WTC11 (cell line): ENCODE data around the gene IL24. TPM values are rescaled to one million over a fixed set of nuclear protein-coding genes. Genes with fewer than 3 reads are reported as not detected.

ENCODE experiments used
- ATAC-seq: fragments of 200-7000 bp; cut with Tn5 transposase; 2 replicates; pipeline ENCODE4 v1.10.0; 2021; ENCODE audit warnings: mild to moderate bottlenecking, moderate library complexity
- CTCF ChIA-PET: fragments of 300-600 bp; sonication (Branson Sonifier 250); formaldehyde crosslinking; loops from one replicate; lab custom pipeline; 2021; ENCODE audit warnings: antibody characterized with exemption; lab: Charles Lee
- POLR2A ChIA-PET: fragments of 350-600 bp; sonication (Branson Sonifier 250); formaldehyde crosslinking; loops from one replicate; lab custom pipeline; 2021; ENCODE audit warnings: antibody characterized with exemption; lab: Charles Lee
- DNase-seq: peaks from one replicate; pipeline ENCODE4 v3.0.0; 2021; ENCODE audit warnings: low spot score
- H3K27ac Mint-ChIP-seq: 2 replicates; pipeline ENCODE4 v1.8.0; 2021; ENCODE audit warnings: mixed read lengths
- H3K27me3 Mint-ChIP-seq: 2 replicates; pipeline ENCODE4 v1.8.0; 2021; ENCODE audit warnings: low read depth, mild to moderate bottlenecking, moderate library complexity, mixed read lengths
- H3K36me3 Mint-ChIP-seq: 2 replicates; pipeline ENCODE4 v1.8.0; 2021; ENCODE audit warnings: mixed read lengths
- H3K4me1 Mint-ChIP-seq: 2 replicates; pipeline ENCODE4 v1.8.0; 2022; ENCODE audit warnings: mixed read lengths
- H3K4me3 Mint-ChIP-seq: 2 replicates; pipeline ENCODE4 v1.8.0; 2021; ENCODE audit warnings: mild to moderate bottlenecking, moderate library complexity, mixed read lengths
- H3K9me3 Mint-ChIP-seq: 2 replicates; pipeline ENCODE4 v1.8.0; 2021; ENCODE audit warnings: mixed read lengths
- ATF3 ChIP-seq: sonication (generic); formaldehyde crosslinking; conservative IDR thresholded peaks from 2 replicates; pipeline ENCODE4 v1.8.1; 2022; ENCODE audit warnings: mild to moderate bottlenecking, missing genetic modification reagents
- ATF6 ChIP-seq: sonication (generic); formaldehyde crosslinking; IDR thresholded peaks from 2 replicates; pipeline ENCODE4 v1.8.1; 2023; ENCODE audit warnings: mild to moderate bottlenecking, missing genetic modification reagents
- CBFB ChIP-seq: sonication (generic); formaldehyde crosslinking; IDR thresholded peaks from 2 replicates; pipeline ENCODE4 v1.8.1; 2022; ENCODE audit warnings: mild to moderate bottlenecking, low read depth, missing genetic modification reagents
- CDX4 ChIP-seq: fragments of 250-450 bp; sonication (Bioruptor Pico); IDR thresholded peaks from 2 replicates; pipeline ENCODE4 v1.9.0; 2021; ENCODE audit warnings: moderate library complexity, mild to moderate bottlenecking, inconsistent platforms, borderline replicate concordance
- CREB1 ChIP-seq: sonication (generic); formaldehyde crosslinking; IDR thresholded peaks from 2 replicates; pipeline ENCODE4 v1.8.0; 2023; ENCODE audit warnings: mild to moderate bottlenecking, missing genetic modification reagents
- CTCF ChIP-seq: fragments of 200-600 bp; IDR thresholded peaks from 2 replicates; pipeline ENCODE4 v1.8.0; 2022; ENCODE audit warnings: antibody characterized with exemption
- E2F4 ChIP-seq: sonication (generic); formaldehyde crosslinking; IDR thresholded peaks from 2 replicates; pipeline ENCODE4 v1.8.1; 2022; ENCODE audit warnings: low read depth, mild to moderate bottlenecking, moderate library complexity, missing genetic modification reagents, borderline replicate concordance
- ELF4 ChIP-seq: sonication (generic); formaldehyde crosslinking; IDR thresholded peaks from 2 replicates; pipeline ENCODE4 v1.8.1; 2022; ENCODE audit warnings: low read depth, mild to moderate bottlenecking, moderate library complexity, missing genetic modification reagents
- ERG ChIP-seq: fragments of 250-450 bp; sonication (Bioruptor Pico); IDR thresholded peaks from 2 replicates; pipeline ENCODE4 v1.8.0; 2021; ENCODE audit warnings: mild to moderate bottlenecking
- ESRRA ChIP-seq: sonication (generic); formaldehyde crosslinking; IDR thresholded peaks from 2 replicates; pipeline ENCODE4 v1.8.1; 2022; ENCODE audit warnings: mild to moderate bottlenecking, missing genetic modification reagents, borderline replicate concordance
- ETV6 ChIP-seq: sonication (generic); formaldehyde crosslinking; IDR thresholded peaks from 2 replicates; pipeline ENCODE4 v1.8.1; 2022; ENCODE audit warnings: mild to moderate bottlenecking, missing genetic modification reagents
- FOXK1 ChIP-seq: sonication (generic); formaldehyde crosslinking; IDR thresholded peaks from 2 replicates; pipeline ENCODE4 v1.8.0; 2022; ENCODE audit warnings: mild to moderate bottlenecking, moderate library complexity, missing genetic modification reagents
- JUN ChIP-seq: sonication (generic); formaldehyde crosslinking; IDR thresholded peaks from 2 replicates; pipeline ENCODE4 v1.8.0; 2023; ENCODE audit warnings: mild to moderate bottlenecking, missing genetic modification reagents
- MAX ChIP-seq: sonication (generic); formaldehyde crosslinking; IDR thresholded peaks from 2 replicates; pipeline ENCODE4 v1.8.0; 2022; ENCODE audit warnings: mild to moderate bottlenecking, missing genetic modification reagents
- NFATC4 ChIP-seq: fragments of 250-450 bp; sonication (Bioruptor Pico); IDR thresholded peaks from 2 replicates; pipeline ENCODE4 v1.9.0; 2021; ENCODE audit warnings: mild to moderate bottlenecking
- NR1H2 ChIP-seq: sonication (generic); formaldehyde crosslinking; IDR thresholded peaks from 2 replicates; pipeline ENCODE4 v1.9.0; 2021; ENCODE audit warnings: mild to moderate bottlenecking, moderate library complexity, missing genetic modification reagents
- NR2C2 ChIP-seq: sonication (generic); formaldehyde crosslinking; IDR thresholded peaks from 2 replicates; pipeline ENCODE4 v1.8.0; 2022; ENCODE audit warnings: mild to moderate bottlenecking, missing genetic modification reagents
- STAT6 ChIP-seq: sonication (generic); formaldehyde crosslinking; conservative IDR thresholded peaks from 2 replicates; pipeline ENCODE4 v1.8.1; 2023; ENCODE audit warnings: mild to moderate bottlenecking, low read depth, missing genetic modification reagents, moderate library complexity
- ZBTB21 ChIP-seq: sonication (generic); formaldehyde crosslinking; IDR thresholded peaks from 2 replicates; pipeline ENCODE4 v1.8.1; 2023; ENCODE audit warnings: mild to moderate bottlenecking, missing genetic modification reagents, borderline replicate concordance
- ZNF138 ChIP-seq: sonication (generic); formaldehyde crosslinking; conservative IDR thresholded peaks from 2 replicates; pipeline ENCODE4 v1.8.1; 2022; ENCODE audit warnings: mild to moderate bottlenecking, moderate library complexity, missing genetic modification reagents
- ZNF232 ChIP-seq: sonication (generic); formaldehyde crosslinking; IDR thresholded peaks from 2 replicates; pipeline ENCODE4 v1.8.0; 2022; ENCODE audit warnings: mild to moderate bottlenecking, missing genetic modification reagents
- ZNF317 ChIP-seq: sonication (generic); formaldehyde crosslinking; IDR thresholded peaks from 2 replicates; pipeline ENCODE4 v1.8.1; 2023; ENCODE audit warnings: low read depth, mild to moderate bottlenecking, moderate library complexity, missing genetic modification reagents, borderline replicate concordance
- ZNF423 ChIP-seq: fragments of 250-450 bp; sonication (Bioruptor Pico); IDR thresholded peaks from 2 replicates; pipeline ENCODE4 v2.1.2; 2022; ENCODE audit warnings: mild to moderate bottlenecking, moderate library complexity
- ZNF425 ChIP-seq: fragments of 250-450 bp; sonication (Bioruptor Pico); conservative IDR thresholded peaks from 2 replicates; pipeline ENCODE4 v1.9.0; 2021; ENCODE audit warnings: mild to moderate bottlenecking
- total RNA-seq: library from RNA; stranded (reverse); gene quantifications from 3 replicates; pipeline ENCODE4 v1.2.3, GENCODE V29; 2021

IL24 gene
- total RNA-seq, 1 experiment from 2014 or later = not detected

GRCh38 chr1:206939841-206940587 lies 42.8 kb downstream of the IL24 start (continued):
- no peak for TF ChIP-seq ZNF423 (CRISPR knock-in tag)
- no peak for TF ChIP-seq ZNF317 (CRISPR knock-in tag)
- TF ChIP-seq ERG (CRISPR knock-in tag) = no peak
- no peak for TF ChIP-seq FOXK1 (CRISPR knock-in tag)
- no peak for TF ChIP-seq NR2C2 (CRISPR knock-in tag)
- TF ChIP-seq CBFB (CRISPR knock-in tag) = no peak
- no peak for TF ChIP-seq MAX (CRISPR knock-in tag)
- TF ChIP-seq CREB1 (CRISPR knock-in tag) = no peak

GRCh38 chr1:206940588-206940936 lies 43.3 kb downstream of the IL24 start:
- Mint-ChIP-seq H3K27me3 (peaks cover 5% of the 10 kb centered on the region; the same call in 1 of the 2 replicates), H3K36me3 (no peaks in the 10 kb centered on the region), H3K4me1 (peaks cover 4% of the 10 kb centered on the region; the same call in 1 of the 2 replicates), H3K27ac (no peak overlapping the region), H3K4me3 (no peak overlapping the region), H3K9me3 (no peaks in the 10 kb centered on the region)
- CTCF ChIA-PET = interaction anchor here (2.4 kb wide), 1 partner anchor 41 kb away, joined by 10 read pairs; no protein-coding TSS in a partner anchor
- POLR2A ChIA-PET = no interaction called here
- DNase-seq (no peak), ATAC-seq (no peak)
- TF ChIP-seq ZNF425 (CRISPR knock-in tag) (no peak), CTCF (no peak), NR1H2 (CRISPR knock-in tag) (no peak), ESRRA (CRISPR knock-in tag) (no peak), ELF4 (CRISPR knock-in tag) (no peak), ETV6 (CRISPR knock-in tag) (no peak), CDX4 (CRISPR knock-in tag) (no peak), CREB1 (CRISPR knock-in tag) (no peak), ZNF232 (CRISPR knock-in tag) (no peak), ZNF138 (no peak), ATF3 (no peak), NFATC4 (CRISPR knock-in tag) (no peak), ZBTB21 (CRISPR knock-in tag) (no peak), STAT6 (CRISPR knock-in tag) (no peak), E2F4 (no peak), JUN (no peak), ATF6 (CRISPR knock-in tag) (no peak)
